Activated CD4-positive, alpha-beta T cell treated with anti-CD3 and anti-CD28 coated beads, Interleukin-2, amount 10 ng/mL, durations not matched to agents 24 days and 14 days (primary cell): ENCODE results near the gene MT1E. TPM values are rescaled to one million over a fixed set of nuclear protein-coding genes. Genes with fewer than 3 reads are reported as not detected.

Experiments
- DNase-seq: peaks from one replicate; pipeline ENCODE4 v3.0.0; 2022
- H3K27ac Mint-ChIP-seq: one replicate; pipeline ENCODE4 v1.8.0; 2022; ENCODE audit warnings: mild to moderate bottlenecking, mixed read lengths
- H3K27me3 Mint-ChIP-seq: one replicate; pipeline ENCODE4 v1.8.0; 2022; ENCODE audit warnings: mixed read lengths
- H3K36me3 Mint-ChIP-seq: one replicate; pipeline ENCODE4 v1.8.0; 2022; ENCODE audit warnings: low read depth, mild to moderate bottlenecking, mixed read lengths
- H3K4me1 Mint-ChIP-seq: one replicate; pipeline ENCODE4 v1.8.0; 2021; ENCODE audit warnings: mixed read lengths
- H3K4me3 Mint-ChIP-seq: one replicate; pipeline ENCODE4 v1.8.0; 2022; ENCODE audit warnings: mild to moderate bottlenecking, moderate library complexity, mixed read lengths
- H3K9me3 Mint-ChIP-seq: one replicate; pipeline ENCODE4 v1.8.0; 2021; ENCODE audit warnings: mixed read lengths
- intact Hi-C: fragments of 100-400 bp; cut with micrococcal nuclease; formaldehyde crosslinking; loops from one replicate; pipeline ENCODE4 v1.15.1; 2023
- total RNA-seq: library from RNA; stranded (reverse); gene quantifications from 2 replicates; pipeline ENCODE4 v1.2.3, GENCODE V29; 2022

The MT1E gene
- total RNA-seq, 1 donor from 2014 or later = 136 TPM

DNA sequence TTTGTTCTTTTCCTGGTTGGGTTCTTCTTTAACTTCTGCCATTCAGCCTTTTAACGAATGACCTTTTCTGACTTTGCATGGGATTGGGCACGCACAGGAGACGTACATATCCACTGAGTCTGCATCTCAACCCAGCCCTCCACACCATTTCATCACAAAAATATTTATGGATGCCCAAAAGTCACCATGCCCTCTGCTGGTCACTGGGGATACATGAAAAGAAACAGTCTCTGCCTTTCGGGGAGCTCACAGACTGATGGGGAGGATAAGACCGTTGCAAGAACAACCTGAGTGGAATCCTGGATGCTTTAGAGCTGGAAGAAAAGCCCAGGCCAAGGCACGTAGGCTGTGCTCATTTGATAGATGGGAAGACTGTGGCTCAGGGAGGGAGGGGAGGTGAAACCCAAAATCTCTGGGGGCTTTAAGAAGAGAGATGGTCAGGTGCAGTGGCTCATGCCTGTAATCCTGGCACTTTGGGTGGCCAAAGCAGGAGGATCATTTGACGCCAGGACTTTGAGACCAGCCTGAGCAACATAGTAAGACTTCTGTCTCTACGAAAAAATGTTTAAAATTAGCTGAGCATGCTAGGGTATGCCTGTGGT lies 25.1 kb upstream of the MT1E start:
- DNase-seq = peak; percentile 80
- H3K4me3 Mint-ChIP-seq = no peak overlapping the region
- peaks cover 17% of the 10 kb centered on the region for H3K4me1 Mint-ChIP-seq

DNA sequence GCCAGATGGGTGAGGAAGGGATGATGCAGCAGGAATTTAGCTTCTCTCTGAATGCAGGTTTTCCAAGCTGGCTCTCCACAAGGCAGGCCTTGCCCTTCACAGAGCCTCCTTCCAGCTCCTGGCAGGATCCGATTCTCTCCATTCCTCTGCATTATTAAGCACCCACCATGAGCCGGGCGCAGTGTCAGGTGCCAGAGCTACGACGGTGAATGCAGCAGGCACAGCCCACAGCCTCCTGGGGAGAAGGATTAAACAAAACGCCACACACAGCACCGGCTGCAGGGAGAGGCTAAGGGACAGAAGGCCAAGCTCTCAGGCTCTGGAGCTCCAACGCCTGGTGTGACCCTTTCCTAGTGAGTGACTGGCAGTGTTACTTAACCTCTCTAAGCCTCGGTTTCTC lies 24.3 kb upstream of the MT1E start:
- Mint-ChIP-seq H3K4me3 (no peak overlapping the region), H3K9me3 (no peaks in the 10 kb centered on the region), H3K27ac (no peak overlapping the region), H3K36me3 (no peaks in the 10 kb centered on the region), H3K27me3 (peaks cover 32% of the 10 kb centered on the region), H3K4me1 (peaks cover 19% of the 10 kb centered on the region)
- no peak for DNase-seq
- intact Hi-C loops = no loop called here

More for the DNA sequence above, 25.1 kb upstream of the MT1E start:
- intact Hi-C loops = loop anchor here (1.0 kb wide), 2 partner anchors 23 to 102 kb away; no protein-coding TSS in a partner anchor
- no peaks in the 10 kb centered on the region for H3K9me3 Mint-ChIP-seq
- no peak overlapping the region for H3K27ac Mint-ChIP-seq
- H3K36me3 Mint-ChIP-seq = no peaks in the 10 kb centered on the region
- H3K27me3 Mint-ChIP-seq = peaks cover 34% of the 10 kb centered on the region

DNA sequence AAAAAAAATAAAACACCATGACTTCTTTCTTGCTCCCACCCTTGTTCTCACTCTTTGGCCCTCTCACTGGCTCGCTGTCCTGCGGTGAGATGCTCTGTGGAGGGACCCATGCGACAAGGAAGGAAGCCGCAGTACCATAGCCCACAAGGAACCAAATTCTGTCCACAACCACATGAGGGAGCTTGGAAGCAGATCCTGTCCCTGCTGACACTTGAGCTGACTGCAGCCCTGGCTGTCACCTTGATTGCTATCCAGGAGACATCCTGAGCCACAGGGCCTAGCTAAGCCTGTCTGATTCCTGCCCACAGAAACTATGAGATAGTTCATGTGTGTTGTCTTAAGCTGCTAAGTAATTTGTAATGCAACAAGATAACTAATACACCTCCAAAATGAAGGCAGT lies 22.0 kb upstream of the MT1E start:
- intact Hi-C loops = no loop called here
- peak; percentile 73 for DNase-seq
- Mint-ChIP-seq H3K9me3 (no peaks in the 10 kb centered on the region), H3K27ac (no peak overlapping the region), H3K36me3 (no peaks in the 10 kb centered on the region), H3K4me1 (peaks cover 30% of the 10 kb centered on the region), H3K27me3 (peaks cover 18% of the 10 kb centered on the region), H3K4me3 (no peak overlapping the region)

DNA sequence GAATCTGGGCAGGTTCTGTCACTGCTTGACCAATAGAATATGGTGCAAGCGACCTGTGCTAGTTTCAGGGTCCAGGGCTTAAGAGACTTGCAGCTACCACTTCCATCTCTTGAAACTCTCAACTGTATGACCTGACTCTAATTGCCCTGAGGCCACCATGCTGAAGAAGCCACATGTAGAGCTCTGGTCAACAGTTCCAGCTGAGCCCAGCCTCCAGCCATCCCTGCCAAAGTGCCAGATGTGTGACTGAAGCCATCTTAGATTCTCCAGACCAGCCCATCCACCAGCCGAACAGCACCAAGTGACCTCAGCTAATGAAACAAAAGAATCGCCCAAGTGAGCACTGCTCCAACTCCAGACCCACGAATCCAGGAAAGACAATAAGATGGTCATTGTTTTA lies 20.6 kb upstream of the MT1E start:
- Mint-ChIP-seq H3K27me3 (peaks cover 18% of the 10 kb centered on the region), H3K4me1 (peaks cover 35% of the 10 kb centered on the region), H3K36me3 (peaks cover 5% of the 10 kb centered on the region), H3K4me3 (no peak overlapping the region), H3K9me3 (no peaks in the 10 kb centered on the region), H3K27ac (no peak overlapping the region)
- DNase-seq = no peak
- intact Hi-C loops = no loop called here

DNA sequence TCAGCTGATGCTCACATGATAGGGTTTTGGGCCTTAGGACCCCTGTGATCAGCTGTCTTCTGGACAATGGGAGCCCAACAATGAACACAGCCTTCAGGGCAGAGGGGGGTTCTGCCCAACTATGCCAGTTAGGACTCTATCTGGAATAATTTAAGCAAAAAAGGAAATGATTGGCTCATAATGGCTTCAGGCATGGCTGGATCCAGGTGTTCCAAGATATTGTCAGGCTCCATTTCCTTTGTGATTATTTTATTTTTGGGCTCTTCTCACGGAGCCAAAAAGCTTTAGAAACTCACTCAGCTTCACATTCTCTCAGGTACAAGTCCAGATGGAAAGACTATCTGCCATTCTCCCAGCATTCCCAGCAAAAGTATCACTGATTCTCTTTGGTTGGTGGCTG lies 20.1 kb upstream of the MT1E start:
- no peaks in the 10 kb centered on the region for H3K9me3 Mint-ChIP-seq
- peaks cover 13% of the 10 kb centered on the region for H3K27me3 Mint-ChIP-seq
- peaks cover 37% of the 10 kb centered on the region for H3K4me1 Mint-ChIP-seq
- no peak overlapping the region for H3K4me3 Mint-ChIP-seq
- intact Hi-C loops = no loop called here
- H3K36me3 Mint-ChIP-seq = peaks cover 5% of the 10 kb centered on the region
- H3K27ac Mint-ChIP-seq = no peak overlapping the region
- no peak for DNase-seq

DNA sequence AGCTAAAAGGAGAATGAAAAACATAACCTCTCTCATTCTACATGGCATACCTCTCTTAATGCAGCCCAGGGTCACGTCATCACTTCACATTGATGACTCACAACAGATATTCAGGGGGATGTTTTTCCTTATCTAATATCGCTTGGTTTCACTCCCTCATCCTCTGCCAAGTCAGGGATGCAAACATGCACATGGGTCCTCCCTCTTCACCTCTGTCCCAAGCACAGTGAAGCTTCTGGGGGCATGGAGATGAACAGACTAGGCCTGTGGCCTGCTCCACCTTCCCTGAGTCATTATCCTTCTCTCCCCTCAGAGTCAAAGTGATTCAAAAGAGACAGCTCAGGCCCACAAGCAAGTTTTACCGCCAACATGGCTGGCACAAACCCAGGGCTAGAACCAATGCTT lies 19.5 kb upstream of the MT1E start:
- Mint-ChIP-seq H3K9me3 (no peaks in the 10 kb centered on the region), H3K4me3 (no peak overlapping the region), H3K36me3 (peaks cover 5% of the 10 kb centered on the region), H3K27me3 (peaks cover 9% of the 10 kb centered on the region), H3K4me1 (peaks cover 40% of the 10 kb centered on the region), H3K27ac (no peak overlapping the region)
- no peak for DNase-seq
- intact Hi-C loops = no loop called here

DNA sequence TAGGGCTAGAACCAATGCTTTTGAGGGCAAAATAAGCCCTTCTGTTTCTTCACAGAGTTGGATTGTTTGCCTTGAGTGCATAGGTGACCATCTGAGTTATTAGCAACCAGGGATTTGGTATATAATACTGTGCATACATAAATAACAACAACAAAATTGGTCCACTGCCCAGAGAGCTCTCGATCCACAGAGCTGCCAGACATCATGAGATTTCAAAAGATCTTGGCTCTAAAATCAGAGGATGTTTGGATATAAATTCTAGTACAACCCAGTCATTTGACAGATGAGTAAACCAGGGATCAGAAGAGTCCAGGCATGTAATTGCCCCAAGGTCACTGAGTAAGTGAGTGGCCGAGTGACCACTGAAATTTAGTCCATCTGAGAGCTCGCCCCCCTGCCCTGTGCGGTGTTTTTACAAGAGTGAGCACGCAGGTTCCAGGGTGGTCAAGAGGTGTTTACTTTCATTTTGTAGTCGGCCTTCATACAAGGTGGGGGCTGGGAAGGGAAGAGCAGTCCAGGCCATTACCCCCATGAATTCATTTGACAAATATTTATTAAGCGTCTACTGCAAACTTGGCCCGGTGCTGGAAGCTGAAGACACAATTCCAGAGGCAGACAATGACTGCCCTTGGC lies 19.0 kb upstream of the MT1E start:
- H3K4me3 Mint-ChIP-seq = peak overlapping the region; percentile 18
- peaks cover 44% of the 10 kb centered on the region for H3K4me1 Mint-ChIP-seq
- intact Hi-C loops = no loop called here
- peaks cover 5% of the 10 kb centered on the region for H3K27me3 Mint-ChIP-seq
- peaks cover 5% of the 10 kb centered on the region for H3K36me3 Mint-ChIP-seq
- H3K9me3 Mint-ChIP-seq = no peaks in the 10 kb centered on the region
- DNase-seq = no peak
- peak overlapping the region; percentile 83 for H3K27ac Mint-ChIP-seq

DNA sequence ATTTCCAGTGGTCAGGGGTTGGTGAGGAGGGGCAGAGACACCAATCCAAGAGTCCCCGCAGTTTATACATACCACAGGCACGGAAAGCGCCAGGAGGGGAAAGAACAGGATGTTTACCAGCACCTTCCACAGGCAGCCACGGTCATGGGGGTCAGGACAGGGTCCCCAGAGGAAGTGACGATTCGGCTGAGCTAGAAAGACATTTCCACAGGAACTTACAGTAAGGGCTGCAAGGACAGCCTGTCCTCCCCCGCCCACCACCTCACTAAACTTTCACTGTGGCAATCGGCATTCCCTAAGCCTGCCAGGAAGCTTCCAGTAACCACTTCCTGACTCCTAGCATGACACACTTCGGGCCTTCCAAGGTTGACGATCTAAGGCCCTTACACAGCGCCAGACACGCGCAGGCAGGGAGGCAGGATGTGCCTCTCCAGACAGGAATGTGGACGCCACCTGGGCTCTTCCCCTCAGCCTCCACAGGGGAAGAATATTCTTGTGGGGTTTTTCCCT lies 18.4 kb upstream of the MT1E start:
- peaks cover 5% of the 10 kb centered on the region for H3K36me3 Mint-ChIP-seq
- peak overlapping the region; percentile 83 for H3K27ac Mint-ChIP-seq
- peaks cover 1% of the 10 kb centered on the region for H3K27me3 Mint-ChIP-seq
- H3K4me3 Mint-ChIP-seq = peak overlapping the region; percentile 39
- H3K4me1 Mint-ChIP-seq = peaks cover 46% of the 10 kb centered on the region
- DNase-seq = peak; percentile 71
- intact Hi-C loops = no loop called here
- no peaks in the 10 kb centered on the region for H3K9me3 Mint-ChIP-seq

DNA sequence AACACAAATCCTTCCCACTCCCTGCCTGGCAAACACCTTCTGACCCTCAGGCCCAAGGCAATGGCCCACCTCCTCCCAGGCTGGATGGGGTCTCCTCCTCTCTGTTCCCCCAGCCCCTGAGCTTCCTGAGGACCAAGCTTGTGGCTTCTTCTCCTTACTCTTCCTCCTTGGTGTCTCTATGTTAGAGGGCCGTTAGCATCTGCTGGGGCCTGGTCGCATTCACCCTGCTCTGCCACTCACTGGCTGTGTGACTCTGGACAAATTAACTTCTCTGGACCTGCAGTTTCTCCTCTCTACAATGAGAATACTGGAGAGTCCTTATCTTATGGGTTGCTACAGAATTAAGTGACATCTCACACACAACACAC lies 17.9 kb upstream of the MT1E start:
- no peaks in the 10 kb centered on the region for H3K27me3 Mint-ChIP-seq
- intact Hi-C loops = loop anchor here (1.0 to 2.0 kb wide), 5 partner anchors 18 to 409 kb away; partner anchors contain the start of genes MT1E, MT1F, MT1X and NUDT21
- H3K4me1 Mint-ChIP-seq = peaks cover 50% of the 10 kb centered on the region
- peak overlapping the region; percentile 96 for H3K4me3 Mint-ChIP-seq
- peaks cover 5% of the 10 kb centered on the region for H3K36me3 Mint-ChIP-seq
- no peak for DNase-seq
- H3K27ac Mint-ChIP-seq = peak overlapping the region; percentile 83
- no peaks in the 10 kb centered on the region for H3K9me3 Mint-ChIP-seq

DNA sequence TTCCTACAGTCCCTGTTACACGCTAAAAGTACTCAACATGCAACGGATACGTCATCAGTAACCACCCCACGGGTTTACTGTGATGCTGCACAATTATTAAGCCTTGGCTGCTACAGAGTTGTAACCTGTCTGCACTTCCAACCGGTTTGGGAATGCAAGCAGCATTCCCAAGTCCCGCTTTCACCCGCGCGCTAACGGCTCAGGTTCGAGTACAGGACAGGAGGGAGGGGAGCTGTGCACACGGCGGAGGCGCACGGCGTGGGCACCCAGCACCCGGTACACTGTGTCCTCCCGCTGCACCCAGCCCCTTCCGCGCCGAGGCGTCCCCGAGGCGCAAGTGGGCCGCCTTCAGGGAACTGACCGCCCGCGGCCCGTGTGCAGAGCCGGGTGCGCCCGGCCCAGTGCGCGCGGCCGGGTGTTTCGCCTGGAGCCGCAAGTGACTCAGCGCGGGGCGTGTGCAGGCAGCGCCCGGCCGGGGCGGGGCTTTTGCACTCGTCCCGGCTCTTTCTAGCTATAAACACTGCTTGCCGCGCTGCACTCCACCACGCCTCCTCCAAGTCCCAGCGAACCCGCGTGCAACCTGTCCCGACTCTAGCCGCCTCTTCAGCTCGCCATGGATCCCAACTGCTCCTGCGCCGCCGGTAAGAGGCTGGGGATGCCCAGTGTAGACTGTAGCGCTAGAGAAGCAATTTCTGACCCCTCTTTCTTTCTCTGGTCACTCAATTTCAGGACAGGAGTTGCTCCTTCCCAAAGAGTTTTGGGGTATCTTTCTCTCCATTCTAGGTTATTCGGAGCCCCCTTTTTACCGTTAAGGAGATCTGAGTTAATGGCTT lies 17.3 kb upstream of the MT1E start, which contains the start of gene MT2A:
Gene MT2A, plus strand, starts transcription at position 542 of the 833 bp plus-strand sequence. Its CDS starts 72 bp downstream, at position 614.
- no peaks in the 10 kb centered on the region for H3K27me3 Mint-ChIP-seq
- H3K4me1 Mint-ChIP-seq = peaks cover 52% of the 10 kb centered on the region
- DNase-seq = peak; percentile 98
- H3K4me3 Mint-ChIP-seq = peak within 1 kb of the TSS; percentile 96
- H3K36me3 Mint-ChIP-seq = peaks cover 5% of the 10 kb centered on the region
- H3K27ac Mint-ChIP-seq = peak within 1 kb of the TSS; percentile 98
- no peaks in the 10 kb centered on the region for H3K9me3 Mint-ChIP-seq
- intact Hi-C loops = loop anchor here (1.0 to 2.0 kb wide), 5 partner anchors 17 to 409 kb away; partner anchors contain the start of genes MT1E, MT1F, MT1X and NUDT21

DNA sequence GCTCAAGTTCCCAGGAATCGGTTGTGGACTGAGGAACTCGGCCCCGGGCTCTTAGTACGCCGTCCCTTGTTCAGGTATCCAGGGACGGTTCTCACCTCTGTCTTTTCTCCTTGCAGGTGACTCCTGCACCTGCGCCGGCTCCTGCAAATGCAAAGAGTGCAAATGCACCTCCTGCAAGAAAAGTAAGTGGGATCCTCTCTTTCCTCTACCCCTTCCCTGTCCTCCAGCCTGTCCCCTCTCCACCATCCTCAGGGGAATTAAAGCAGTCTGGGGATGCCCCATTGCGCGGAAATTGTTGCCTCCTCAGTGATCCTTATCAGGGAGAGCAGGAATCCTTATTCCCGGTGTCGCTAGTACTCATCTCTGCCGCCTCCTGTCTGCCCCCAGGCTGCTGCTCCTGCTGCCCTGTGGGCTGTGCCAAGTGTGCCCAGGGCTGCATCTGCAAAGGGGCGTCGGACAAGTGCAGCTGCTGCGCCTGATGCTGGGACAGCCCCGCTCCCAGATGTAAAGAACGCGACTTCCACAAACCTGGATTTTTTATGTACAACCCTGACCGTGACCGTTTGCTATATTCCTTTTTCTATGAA lies 16.6 kb upstream of the MT1E start:
- H3K9me3 Mint-ChIP-seq = no peaks in the 10 kb centered on the region
- H3K4me3 Mint-ChIP-seq = peak overlapping the region; percentile 96
- peaks cover 55% of the 10 kb centered on the region for H3K4me1 Mint-ChIP-seq
- peak overlapping the region; percentile 98 for H3K27ac Mint-ChIP-seq
- intact Hi-C loops = loop anchor here (1.0 to 2.0 kb wide), 7 partner anchors 8 to 410 kb away; partner anchors contain the start of genes MT1E, MT1F, MT1X and NUDT21
- no peaks in the 10 kb centered on the region for H3K27me3 Mint-ChIP-seq
- peak; percentile 74 for DNase-seq
- H3K36me3 Mint-ChIP-seq = peaks cover 5% of the 10 kb centered on the region

DNA sequence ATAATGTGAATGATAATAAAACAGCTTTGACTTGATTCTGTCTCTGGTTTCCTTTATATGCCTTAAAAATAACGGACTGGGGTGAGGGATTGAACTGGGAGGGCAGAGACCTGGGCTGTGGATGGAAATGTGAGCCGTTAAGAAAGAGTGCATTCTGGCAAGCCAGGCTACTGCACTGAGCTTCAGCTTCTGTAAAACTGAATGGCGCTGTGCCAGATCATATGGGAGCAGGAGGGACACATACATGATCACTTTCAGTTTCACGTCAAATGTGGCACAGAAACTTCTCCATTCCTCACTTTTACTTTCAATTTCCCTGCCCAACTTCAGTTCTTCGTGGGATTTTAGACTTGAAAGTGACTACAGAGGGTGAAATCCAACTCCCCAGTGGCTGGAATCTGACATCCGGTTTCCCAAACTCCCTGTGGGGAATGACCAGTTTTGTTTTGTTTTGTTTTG lies 16.1 kb upstream of the MT1E start:
- H3K4me1 Mint-ChIP-seq = peaks cover 61% of the 10 kb centered on the region
- intact Hi-C loops = loop anchor here (1.0 to 2.0 kb wide), 3 partner anchors 8 to 411 kb away; no protein-coding TSS in a partner anchor
- H3K9me3 Mint-ChIP-seq = no peaks in the 10 kb centered on the region
- H3K36me3 Mint-ChIP-seq = peaks cover 5% of the 10 kb centered on the region
- no peaks in the 10 kb centered on the region for H3K27me3 Mint-ChIP-seq
- DNase-seq = peak; percentile 93
- H3K4me3 Mint-ChIP-seq = peak overlapping the region; percentile 96
- peak overlapping the region; percentile 98 for H3K27ac Mint-ChIP-seq

DNA sequence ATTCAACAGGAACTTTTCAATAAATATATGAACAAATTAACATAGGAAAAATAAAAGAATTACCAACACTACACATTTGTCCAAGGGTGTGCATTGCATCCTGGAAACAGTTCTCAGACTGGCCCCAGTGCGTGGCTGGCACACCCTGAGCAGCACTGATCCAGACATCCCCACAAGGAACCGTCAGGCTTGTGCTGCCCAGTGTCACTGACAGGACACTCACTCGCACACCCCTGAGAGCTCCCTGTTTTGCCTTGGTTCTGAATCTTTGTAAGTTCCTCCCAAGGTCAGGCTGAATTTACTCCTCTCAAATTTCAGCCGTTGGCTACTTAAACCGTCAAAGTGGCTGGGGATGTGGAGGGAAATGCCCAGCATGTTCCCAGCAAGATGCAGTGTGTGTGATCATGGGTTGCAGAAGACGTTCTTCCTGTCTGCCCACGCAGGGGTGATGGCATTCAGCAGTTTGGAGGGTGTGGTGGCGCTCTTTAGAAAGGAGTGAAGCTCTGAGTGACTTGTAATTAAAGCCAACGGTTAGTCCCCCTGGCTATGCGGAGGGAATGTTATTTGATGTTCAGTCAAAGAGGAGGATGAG lies 15.5 kb upstream of the MT1E start:
- Mint-ChIP-seq H3K36me3 (peaks cover 5% of the 10 kb centered on the region), H3K4me3 (peak overlapping the region; percentile 96), H3K4me1 (peaks cover 67% of the 10 kb centered on the region), H3K27me3 (no peaks in the 10 kb centered on the region), H3K27ac (peak overlapping the region; percentile 98), H3K9me3 (no peaks in the 10 kb centered on the region)
- intact Hi-C loops = loop anchor here (1.0 to 10.0 kb wide), 5 partner anchors 327 to 995 kb away; partner anchors contain the start of gene CCDC102A
- DNase-seq = peak; percentile 88
